GM21825 (cell line): ENCODE measurements around the gene LONP2.
A peak's percentile ranks its signal among the peaks of the same experiment; 100 is the strongest.
"Not testable (repeated sequence)": the region's sequence is repeated elsewhere in the genome, so short reads cannot be mapped to it uniquely, and the experiment has no call there.

Experiments used
- ATAC-seq: cut with Tn5 transposase; IDR thresholded peaks from one replicate; pipeline ENCODE4 v1.9.1; 2021; ENCODE audit warnings: mild to moderate bottlenecking, moderate library complexity; ENCODE audit not compliant: unreplicated experiment

LONP2 gene

DNA sequence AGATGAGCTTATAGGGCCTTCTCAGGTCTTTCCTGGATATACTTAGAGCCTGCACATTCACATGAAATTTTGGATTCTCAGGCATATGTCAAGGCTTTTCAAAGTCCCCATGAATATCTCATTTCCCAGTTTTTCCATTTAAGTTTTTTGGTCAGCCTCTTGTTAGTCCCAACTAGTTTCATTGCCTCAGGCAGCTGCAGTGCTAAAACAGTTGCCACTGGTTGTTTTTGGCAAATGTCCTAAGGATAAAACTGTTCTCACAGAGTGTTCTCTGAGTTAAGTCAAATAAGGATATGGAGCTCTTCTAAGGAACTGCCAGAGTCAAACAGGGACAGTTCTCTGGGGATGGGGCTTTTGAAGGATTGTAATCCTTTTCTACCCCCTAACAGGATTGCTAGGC, 43.1 kb downstream of the LONP2 start:
- no peak for ATAC-seq

DNA sequence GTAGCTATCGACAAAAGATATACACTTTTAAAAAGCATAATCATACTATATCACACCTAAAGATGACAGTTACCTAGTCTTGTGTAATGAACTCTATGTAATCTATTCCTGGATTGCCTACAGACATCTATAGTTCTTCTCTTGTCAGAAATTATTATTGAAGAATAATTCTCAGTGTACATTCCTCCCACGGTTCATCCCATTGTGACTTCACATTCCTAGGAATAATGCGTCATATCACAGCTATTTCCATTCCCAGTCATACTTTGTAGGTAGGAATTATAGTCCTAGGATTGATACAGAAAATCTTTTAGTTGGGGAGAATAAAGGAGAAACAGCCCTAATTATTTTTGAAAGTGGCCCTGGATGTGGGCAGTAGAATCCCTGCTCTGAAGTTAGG, 47.2 kb downstream of the LONP2 start:
- no peak for ATAC-seq

DNA sequence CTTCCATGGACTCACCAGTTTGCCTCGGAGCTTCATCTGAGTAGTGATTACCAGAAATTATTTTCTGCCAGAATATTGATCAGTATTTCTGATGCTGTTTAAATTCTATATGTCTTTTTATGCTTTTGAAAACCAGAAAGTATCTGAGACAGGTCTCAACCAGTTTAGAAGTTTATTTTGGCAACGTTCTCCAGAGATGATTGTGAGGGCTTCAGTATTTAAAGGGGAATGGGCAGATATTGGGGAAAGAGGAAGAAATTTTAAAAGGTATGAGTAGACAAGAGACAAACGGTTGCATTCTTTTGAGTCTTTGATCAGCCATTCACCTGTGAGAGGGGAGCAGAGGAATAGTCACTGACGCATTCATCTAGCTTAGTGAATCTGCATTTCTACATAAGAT, 47.7 kb downstream of the LONP2 start:
- ATAC-seq: no peak

DNA sequence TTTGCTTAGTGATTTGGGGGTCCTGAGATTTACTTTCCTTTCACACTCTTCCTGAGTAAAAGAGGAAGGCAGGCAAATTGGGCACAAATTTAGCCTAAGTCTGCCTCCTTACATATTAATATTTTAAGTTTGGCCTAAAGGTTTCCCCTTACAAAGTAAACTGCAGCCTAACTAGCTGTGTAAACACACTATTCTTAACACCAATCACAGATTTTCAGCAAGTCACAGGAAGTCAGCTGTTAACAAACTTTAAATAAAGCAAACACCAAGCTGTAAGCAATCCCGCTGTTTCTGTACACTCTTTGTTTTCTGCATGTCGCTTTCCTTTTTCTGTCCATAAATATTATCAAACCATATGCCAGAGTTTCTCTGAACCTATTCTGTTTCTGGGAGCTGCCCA, 48.4 kb downstream of the LONP2 start:
- no peak for ATAC-seq

DNA sequence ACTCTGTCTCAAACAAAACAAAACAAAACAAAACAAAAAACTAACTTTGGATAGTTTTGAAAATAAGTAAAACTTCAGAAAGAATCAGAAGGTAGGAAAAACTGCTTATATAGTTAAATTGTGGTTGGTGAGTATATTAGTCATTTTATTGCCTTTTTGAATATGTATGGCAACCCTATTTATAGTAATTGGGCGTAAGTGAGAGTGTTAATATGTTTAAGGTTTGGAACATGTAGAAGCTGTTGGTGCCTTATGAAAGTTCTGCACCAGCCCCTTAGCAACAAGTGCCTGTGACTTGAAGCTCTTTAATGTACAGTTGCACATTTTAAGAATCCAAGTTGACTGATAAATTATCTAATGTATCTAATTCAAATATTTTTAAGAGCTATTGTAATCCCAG, 50.6 kb downstream of the LONP2 start:
- ATAC-seq: no peak

DNA sequence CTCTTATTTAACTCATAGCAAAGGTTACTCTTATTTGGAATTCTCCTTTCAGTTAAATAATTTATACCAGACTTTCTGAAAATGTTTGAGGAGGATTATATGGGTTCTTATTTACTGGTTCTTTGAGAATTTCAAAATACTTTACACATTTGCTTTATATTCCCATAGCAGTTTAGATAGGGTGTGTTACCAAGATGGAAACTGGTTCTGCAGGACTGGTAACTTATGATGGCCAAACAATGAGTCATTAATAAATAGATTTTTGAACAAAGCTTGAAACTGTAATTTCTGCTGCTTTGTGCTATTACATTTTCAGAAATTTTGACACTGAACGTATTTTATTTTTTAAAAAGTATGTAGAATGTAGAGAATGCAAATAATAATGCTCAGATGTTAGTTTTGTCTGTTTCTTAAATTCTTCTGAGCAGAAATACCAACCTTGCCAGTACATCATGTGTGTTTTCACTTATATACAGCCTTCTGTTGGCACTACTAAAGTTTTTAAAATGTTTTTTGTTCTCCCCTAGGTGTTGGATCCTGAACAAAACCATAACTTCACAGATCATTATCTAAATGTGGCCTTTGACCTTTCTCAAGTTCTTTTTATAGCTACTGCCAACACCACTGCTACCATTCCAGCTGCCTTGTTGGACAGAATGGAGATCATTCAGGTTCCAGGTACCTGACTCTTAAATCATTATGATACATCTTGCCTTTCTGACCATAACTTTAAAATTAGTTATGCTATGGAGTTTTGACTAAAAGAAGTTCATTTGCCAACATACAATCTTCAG, 51.6 kb downstream of the LONP2 start:
- no peak for ATAC-seq

DNA sequence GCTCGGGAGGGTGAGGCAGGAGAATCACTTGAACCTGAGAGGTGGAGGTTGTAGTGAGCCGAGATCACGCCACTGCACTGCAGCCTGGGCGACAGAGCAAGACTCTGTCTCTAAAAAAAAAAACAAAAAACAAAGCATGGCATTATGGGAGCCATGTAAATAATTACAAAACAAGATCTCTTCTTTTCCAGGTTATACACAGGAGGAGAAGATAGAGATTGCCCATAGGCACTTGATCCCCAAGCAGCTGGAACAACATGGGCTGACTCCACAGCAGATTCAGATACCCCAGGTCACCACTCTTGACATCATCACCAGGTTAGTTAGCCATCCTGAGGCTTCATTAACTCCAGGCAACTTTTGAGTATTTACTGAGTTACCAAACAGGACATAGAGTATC, 55.4 kb downstream of the LONP2 start:
- no peak for ATAC-seq

DNA sequence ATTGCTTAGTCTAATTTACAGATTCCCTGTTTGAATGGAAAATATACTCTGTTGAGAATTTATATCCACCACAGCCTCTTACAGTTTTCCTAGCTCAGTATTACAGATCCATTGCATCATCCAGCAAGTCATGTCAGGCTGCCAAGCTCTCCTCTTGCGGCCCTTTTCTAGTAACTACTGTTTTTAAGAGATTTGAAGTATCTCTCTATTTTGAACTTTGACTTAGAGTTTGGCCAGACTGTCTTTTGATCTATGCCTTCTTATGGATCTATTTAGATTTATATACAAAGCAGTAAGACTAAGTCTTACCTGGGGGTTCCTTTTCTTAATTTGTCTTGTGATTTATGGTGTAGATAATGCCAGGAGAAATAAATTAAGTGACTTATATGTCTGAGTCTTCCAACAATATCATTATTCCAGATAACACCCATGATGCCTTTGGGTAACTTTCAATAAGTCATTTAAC, 56.3 kb downstream of the LONP2 start:
- no peak for ATAC-seq

DNA sequence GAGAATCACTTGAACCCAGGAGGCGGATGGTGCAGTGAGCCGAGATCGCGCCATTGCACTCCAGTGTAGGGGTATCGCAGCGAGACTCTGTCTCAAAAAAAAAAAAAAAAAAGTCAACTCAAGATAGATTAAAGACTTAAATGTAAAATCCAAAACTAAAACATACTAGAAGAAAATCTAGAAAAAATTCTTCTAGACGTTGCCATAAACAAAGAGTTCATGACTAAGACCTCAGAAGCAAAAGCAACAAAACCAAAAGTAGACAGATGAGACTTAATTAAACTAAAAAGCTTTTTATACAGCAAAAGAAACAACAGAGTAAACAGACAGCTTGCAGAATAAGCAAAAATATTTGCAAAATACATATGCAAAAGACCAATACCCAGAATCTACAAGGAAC, 64.4 kb downstream of the LONP2 start:
- no peak for ATAC-seq

DNA sequence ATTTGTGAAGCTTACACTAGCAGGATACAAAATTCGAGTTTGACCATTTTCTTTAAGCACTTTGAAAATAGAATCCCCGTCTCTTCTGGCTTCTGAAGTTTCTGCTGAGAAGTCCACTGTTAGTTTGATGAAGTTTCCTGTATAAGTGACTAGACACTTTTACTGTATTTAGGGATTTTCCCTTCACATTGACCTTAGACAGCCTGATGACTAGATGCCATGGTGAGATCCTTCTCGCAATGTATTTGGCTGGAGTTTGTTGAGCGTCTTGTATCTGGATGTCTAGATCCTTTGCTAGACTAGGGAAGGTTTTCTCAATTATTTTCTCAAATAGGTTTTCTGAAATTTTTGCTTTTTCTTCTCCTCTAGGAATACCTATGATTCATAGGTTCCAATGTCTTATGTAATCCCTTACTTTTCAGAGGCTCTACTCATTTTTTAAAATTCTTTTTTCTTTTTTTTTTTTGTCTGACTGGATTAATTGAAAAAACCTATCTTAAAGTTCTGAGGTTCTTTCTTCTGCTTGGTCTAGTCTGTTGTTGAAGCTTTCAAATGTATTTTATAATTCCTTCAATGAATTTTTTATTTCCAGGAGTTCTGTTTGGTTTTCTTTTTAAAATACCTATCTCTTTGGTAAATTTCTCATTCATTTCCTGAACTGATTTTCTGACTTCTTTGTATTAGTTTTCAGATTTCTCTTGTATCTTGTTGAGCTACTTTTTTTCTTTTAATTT, 67.0 kb downstream of the LONP2 start:
- ATAC-seq: no peak

DNA sequence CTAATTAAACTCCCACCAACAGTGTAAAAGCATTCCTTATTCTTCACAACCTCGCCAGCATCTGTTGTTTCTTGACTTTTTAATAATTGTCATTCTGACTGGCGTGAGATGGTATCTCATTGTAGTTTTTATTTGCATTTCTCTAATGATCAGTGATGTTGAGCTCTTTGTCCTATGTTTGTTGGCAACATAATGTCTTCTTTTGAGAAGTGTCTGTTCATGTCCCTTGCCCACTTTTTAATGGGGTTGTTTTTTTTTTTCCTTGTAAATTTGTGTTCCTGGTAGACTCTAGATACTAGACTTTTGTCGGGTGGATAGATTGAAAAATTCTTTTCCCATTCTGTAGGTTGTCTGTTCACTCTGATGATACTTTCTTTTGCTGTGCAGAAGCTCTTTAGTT, 69.8 kb downstream of the LONP2 start:
- ATAC-seq: not testable (repeated sequence)

DNA sequence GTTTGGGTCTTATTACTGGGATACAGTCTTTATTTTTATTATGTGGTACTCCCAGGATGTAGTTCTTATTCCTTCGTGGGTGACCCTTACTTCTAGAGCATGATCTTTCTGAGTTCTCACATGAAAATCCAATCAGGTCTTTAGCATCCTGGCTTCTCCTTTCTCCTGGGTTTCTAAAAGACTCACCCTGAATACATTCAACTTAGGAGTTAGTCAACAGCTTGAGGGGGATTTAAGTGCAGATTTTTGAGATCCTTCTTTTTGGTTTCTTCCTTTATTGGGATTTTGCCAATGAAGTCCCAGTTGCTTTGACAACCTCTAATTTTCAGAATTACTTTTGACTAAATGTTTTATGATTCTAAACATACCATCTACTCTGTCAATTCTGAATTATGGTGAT, 72.9 kb downstream of the LONP2 start:
- ATAC-seq: no peak

DNA sequence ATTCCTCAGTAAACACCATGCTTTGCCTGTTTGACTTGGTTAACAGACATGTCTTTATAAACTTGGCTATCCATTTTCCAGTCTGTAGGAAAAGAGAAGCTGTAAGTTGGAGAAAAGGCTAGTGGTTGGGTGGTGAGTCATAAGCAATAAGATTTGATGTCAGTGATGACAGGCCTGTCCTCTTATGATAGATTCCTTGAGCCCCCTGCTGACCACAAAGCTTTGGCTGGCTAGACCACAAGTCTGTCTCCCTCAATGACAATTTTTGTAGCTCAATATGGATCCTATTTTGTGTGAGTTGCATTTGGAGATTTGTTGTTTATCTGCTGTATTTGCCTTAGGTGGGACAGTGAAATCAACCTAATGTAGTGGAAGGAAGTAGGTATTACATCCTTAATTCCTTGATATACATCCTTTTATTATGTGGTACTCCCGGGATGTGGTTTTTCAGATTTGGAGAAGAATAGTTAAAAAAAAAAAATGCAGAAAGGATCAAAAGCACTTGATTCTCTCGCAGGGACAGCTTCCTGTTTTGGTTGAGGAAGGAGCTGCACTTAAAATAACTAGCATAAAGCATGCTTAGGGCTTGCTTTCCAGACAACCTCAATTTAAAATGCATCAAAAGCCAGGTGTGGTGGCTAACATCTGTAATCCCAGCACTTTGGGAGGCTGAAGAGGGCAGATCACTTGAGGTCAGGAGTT, 73.7 kb downstream of the LONP2 start:
- ATAC-seq: no peak

DNA sequence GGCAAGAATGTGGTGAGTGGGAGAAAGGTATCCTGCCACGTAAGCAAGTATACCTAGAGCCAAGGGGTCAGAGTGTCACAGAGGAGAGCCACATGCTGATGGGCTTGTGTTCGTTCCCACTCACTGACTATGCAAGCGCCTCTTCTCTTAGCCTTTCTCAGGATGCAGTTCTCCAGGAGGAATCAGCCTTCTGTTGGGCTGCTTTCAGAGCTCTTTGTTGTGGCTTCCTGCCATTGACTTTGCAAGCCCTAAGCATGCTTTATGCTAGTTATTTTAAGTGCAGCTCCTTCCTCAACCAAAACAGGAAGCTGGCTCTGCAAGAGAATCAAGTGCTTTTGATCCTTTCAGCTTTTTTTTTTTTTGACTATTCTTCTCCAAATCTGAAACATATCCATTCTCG, 74.5 kb downstream of the LONP2 start:
- peak; percentile 76 for ATAC-seq

DNA sequence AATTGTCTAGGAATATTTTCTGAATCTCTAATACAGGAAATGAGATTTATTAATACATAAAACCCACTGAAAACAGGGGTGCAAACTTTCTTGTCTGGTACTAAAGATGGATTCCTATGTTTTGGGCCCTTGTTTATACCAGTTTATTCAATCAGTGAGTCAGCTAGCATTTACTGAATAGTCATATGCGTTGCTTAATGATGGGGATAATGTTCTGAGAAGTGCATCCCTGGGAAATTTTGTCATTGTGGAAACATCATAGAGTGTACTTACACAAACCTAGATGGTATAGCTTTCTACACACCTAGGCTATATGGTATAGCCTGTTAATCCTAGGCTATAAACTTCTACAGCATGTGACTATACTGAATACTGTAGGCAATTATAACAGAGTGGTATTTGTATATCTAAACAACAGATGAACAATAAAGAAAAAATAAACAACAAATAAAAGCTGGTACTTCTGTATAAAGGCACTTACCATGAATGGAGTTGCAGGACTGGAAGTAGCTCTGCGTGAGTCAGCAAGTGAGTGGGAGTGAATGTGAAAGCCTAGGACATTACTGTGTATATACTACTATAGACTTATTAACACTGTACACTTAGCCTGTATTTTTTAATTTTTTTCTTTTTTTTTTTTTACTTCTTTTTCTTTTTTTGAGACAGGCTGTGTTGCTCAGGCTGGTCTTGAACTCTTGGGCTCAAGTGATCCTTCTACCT, 77.4 kb downstream of the LONP2 start:
- ATAC-seq: no peak

DNA sequence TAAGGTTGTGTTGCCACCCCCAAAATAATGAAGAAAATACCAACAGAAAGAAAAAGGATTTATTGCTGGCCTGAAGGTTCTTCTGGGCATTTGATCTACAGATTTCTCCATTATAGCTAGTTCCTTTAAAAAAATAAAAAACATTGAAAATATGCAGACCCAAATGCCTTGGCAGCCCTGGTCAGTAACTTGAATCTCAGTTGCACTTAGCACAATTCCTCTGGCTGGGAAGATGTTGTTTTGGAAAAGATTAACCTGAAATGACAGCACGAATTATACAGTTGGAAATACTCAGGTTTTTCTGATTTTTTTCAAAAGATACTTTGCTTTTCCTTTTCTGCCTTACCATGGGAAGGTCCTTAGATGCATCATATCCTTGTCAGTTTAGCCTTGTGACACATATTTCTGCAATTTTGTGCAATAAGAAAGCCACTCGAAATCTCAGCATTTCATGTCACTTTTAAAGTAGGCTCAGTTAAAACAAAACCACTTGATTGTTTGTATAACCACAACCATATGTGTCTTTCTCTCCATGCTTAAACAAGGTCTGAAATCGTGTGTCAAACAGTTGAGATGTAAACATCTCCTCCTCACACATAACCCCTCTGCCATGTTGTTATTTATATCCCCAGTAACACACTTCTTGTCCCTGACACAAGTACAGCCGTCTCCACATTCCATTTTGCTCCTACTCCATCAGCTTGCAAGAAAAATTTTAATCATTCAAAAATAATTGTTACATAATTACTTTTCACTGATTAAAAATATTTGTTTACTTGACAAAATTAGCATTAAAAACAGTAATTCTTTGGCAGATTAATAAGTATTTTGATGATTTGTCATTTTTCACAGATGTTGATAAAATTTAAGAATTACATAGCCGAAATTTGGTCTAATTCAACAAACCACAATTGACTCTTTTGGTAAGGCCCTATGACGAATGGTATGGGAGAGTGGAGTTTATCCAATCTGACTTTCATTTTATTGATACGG, 80.0 kb downstream of the LONP2 start:
- ATAC-seq: no peak

DNA sequence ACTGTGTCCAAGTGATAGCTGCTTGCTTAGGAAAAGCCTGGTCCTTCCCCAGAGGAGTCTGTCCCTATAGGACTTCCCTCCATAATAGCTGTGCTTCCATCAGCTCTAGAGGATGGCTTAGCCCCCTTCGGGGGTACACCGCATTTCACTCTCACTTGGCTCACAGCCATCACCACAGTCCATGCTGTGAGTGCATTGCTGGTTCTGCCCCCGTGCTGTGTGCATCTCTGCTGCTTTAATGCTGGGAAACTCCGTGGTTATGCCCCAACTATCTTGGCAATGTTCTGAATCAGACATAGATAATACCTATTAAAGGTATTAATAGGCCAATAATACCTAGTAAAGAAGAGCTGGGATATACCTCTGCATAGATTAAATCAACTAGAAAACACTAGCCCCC, 82.8 kb downstream of the LONP2 start:
- ATAC-seq: no peak

DNA sequence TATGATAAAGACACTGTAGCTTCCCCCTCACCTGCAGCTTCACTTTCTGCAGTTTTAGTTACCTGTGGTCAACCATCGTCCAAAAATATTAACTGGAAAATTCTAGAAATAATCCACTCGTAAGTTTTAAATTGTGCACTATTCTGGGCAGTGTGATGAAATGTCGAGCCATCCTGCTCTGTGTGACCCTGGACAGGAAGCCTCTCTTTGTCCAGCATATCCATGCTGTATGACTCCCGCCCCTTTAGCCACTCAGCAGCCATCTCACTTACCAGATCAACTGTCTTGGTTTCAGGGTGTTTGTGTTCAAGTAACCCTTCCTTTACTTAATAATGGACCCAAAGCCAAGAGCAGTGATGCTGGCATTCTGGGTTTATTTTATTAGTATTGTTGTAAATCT, 85.0 kb downstream of the LONP2 start:
- no peak for ATAC-seq

DNA sequence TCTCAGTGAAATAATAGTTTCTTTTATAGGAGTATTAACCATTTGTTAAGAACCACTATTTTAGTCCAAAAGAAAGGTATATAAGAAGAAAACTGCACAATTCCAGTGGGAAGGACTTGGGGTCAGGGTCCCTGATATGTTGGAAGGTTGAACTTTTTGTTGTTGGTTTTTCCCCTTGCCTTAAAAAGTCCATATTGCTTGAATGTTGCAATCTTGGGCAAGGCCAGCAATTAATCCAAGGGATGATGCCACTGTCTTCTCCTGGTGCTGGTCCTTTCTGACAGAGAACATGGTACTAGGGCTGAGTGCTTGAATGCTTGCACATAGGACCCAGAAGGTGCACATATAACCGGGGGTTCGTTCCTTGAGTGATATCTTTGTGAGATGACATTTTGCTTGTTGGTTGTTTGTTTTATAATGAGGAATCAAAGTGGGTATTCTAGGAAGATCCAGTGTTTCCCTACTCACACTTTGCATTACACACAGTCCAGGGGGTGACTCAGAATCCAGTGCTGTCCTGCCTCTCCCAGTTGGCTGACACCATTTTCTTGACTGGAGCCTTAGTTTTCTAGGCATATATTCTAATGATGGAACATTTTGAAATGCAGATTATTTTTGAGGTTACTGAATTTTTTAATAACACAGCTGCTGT, 86.2 kb downstream of the LONP2 start:
- no peak for ATAC-seq

DNA sequence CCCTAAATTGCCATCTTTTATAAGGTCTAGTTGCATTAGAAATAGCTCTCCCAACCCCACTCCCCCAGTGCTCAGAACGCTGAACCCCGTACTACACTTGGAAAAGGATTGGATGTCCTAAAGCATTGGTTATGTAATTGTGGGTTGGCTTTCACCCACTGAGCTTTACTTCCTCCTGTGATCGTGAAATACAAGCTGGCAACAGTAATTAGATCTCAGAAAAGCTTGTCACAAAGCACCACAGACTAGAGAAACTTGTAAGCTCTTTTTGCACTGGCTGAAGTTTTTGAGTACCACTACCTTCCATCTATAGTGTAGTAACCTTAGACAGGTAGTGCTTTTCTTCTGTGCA, 86.7 kb downstream of the LONP2 start:
- ATAC-seq: no peak
